Fibroblast of pulmonary artery (primary cell): ENCODE results near the gene NAA10.

Source experiments
- DNase-seq: peaks from one replicate; pipeline ENCODE4 v3.0.0-alpha.2; 2010; ENCODE audit warnings: low read depth
- H3K4me3 ChIP-seq: replicated peaks from 2 replicates; pipeline ENCODE4 v1.5.1; 2011; ENCODE audit warnings: low read depth, mild to moderate bottlenecking, control low read depth, low read length, moderate library complexity
- TF ChIP-seq, protein P1 (sequence below): IDR thresholded peaks from 2 replicates; pipeline ENCODE4 v1.5.1; 2011; ENCODE audit warnings: mild to moderate bottlenecking, control low read depth, low read length, inconsistent platforms; ENCODE audit errors: missing control alignments

The NAA10 gene

DNA sequence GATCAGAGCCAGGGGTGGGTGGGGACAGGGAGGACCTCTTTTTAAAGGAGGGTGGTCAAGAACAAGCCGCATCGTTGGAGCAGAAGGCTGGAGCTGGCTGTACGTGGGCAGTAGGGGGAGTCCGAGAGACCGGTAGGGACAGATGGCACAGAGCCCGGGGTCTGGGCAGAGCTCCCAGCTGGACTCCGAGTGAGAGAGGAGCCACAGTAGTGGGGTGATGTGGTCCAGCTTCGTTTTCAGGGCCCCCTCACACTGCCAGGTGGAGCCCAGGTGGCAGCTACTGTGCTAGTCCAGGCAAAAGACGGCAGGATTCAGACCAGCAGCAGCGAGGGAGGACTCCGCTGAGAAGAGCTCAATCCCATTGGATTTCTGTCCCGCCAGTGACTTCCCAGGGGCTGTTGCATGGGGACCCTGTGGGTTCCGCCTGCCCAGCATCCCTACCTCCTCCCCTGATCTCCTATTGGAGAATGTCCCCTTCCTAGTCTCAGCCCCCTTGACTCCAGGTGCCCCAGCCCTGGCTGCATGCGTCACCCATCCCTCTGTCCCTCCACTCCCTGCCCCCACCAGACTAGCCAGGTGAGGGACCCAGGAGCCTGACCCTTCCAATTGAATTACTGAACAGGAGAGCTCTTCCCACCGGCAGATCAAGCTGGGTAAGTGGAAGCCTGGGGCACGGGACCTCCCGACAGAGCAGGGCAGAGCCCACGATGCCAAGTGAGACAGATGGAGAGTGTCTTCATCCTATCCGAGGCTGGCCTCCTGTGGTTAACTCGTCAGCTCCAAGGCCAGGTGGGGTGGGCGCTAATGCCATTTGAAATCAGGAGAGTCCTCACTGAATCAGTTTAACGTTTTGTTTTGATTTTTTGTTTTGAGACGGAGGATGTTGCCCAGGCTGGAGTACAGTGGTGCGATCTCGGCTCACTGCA, 11.6 kb downstream of the NAA10 start:
- H3K4me3 ChIP-seq: no peak overlapping the region
- TF ChIP-seq, protein P1, sequence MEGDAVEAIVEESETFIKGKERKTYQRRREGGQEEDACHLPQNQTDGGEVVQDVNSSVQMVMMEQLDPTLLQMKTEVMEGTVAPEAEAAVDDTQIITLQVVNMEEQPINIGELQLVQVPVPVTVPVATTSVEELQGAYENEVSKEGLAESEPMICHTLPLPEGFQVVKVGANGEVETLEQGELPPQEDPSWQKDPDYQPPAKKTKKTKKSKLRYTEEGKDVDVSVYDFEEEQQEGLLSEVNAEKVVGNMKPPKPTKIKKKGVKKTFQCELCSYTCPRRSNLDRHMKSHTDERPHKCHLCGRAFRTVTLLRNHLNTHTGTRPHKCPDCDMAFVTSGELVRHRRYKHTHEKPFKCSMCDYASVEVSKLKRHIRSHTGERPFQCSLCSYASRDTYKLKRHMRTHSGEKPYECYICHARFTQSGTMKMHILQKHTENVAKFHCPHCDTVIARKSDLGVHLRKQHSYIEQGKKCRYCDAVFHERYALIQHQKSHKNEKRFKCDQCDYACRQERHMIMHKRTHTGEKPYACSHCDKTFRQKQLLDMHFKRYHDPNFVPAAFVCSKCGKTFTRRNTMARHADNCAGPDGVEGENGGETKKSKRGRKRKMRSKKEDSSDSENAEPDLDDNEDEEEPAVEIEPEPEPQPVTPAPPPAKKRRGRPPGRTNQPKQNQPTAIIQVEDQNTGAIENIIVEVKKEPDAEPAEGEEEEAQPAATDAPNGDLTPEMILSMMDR: peak; percentile 63
- peak; percentile 70 for DNase-seq

DNA sequence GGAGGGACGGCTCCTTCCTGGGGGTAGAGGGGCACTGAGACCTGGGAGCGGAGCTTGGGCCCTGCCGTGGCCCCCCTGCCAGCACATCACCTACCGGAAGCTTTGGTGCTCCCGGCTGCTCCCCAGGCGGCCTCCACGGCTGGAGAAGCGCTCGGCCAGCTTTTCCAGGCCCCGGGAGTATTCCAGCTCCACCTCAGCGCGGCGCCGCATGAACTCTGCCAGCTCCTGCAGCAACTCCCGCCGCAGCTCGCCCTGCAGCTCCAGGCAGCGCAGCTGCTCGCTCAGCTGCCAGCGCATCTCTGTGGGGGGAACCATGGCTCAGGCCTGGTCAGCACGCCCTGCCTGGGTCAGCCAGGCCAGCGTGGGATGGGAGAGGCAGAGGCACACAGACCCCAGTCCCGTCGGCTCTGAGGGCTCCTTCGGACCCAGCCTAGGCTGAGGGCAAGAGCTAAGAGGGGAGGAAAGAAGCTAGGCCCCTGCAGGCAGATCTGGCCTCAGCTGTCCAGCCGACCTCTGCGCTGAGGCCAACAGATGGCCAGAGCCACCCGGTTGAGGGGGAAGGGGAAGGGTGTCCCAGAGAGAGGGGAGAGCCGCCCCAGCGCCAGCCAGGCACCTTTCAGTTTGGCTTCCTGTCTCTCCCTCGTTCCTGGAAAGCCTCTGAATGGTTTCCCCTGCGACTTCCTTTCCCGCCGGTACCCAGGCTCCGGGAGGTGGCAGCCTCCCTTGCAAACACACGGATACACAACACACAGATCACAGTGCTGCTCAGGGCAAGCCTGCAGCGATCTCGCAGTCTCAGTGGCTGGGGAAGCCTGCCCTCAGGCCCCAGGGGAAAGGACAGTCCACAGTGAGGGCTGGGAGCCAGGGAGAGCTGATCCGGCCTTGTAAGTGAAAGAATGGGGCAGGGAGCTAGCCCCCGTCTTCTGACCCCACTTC, 13.1 kb downstream of the NAA10 start:
- no peak overlapping the region for H3K4me3 ChIP-seq
- no peak for DNase-seq
- TF ChIP-seq, protein P1: no peak

DNA sequence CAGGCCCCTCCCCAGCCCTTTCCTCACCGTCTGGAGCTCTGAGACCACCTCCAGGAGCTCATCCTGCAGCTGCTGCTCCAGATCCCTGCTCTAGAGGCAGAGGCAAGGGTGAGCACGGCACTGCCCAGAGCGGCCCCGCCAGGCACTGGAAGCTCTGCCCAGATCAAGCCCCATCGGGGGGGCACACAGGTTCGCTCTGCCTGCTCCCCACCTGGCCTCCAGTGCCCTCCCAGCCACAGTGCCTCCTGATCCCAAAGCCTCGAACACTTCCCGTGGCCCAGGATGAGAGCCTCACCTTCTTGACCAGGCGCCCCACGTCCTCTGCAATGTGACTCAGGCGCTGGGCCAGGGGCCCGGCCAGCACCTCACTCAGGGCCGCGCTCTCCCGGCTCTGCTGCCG, 13.8 kb downstream of the NAA10 start:
- no peak overlapping the region for H3K4me3 ChIP-seq
- TF ChIP-seq, protein P1: no peak

DNA sequence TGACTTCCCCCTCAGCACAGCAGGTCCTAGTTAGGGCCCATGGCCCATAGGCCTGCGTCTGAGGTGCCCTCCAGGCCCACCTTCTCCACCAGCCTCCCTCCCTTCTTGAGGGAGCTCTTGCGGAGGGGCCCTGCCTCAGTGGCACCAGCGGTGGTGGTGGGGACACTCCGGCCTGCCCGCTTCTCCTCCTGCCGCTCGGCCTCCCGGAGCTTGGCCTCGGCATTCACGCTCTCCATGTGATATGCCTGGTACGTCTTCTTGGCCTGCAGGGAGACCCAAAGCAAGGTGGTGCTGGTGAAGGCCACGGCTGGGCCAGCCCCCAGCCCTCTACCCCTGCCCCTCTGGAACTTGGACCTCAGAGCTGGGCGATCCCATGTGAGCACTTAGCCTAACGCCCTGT, 14.3 kb downstream of the NAA10 start:
- TF ChIP-seq, protein P1: no peak
- DNase-seq: no peak
- no peak overlapping the region for H3K4me3 ChIP-seq

More for the DNA sequence above, 13.8 kb downstream of the NAA10 start:
- no peak for DNase-seq

DNA sequence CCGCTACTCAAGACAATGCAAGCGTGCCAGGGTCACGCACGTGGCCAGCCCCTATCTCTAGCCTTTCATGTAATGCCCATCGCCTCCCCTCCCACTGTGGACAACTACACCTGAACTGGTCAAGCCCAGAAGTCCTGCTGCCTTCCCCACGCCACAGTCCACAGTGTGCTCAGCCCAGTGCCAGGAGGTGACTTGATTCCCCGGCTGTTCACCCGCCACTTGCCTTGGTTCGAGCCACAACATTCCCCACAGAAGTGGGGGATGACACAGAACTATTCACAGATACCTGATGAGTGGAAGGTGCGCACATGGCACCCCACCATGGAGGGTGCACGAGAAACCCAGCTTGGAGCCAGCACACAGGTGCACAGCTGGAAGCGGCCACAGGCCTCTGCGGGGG, 15.6 kb downstream of the NAA10 start:
- no peak for DNase-seq
- TF ChIP-seq, protein P1: no peak
- H3K4me3 ChIP-seq: no peak overlapping the region

DNA sequence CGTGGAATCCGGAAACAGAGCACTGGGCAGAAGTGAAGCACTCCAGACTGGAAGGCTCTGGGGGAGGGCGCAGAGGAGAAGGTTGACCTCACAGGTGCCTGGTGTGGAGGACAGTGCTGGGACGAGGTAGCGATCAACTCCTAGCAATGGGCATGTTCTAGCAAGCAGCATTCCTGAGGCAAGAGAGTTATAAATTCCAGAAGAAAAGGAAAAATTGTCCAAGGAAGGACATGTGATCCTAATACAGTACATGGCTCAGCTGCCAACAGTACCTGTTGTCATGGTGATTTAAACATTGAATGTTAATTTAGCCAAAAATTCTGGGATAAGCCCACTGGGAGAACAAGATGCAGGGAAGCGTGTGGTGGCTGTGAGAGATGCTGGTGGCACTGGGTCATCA, 17.0 kb downstream of the NAA10 start:
- DNase-seq: no peak
- H3K4me3 ChIP-seq: no peak overlapping the region
- TF ChIP-seq, protein P1: no peak
